SK-MEL-5 (cell line): ENCODE measurements around the gene FAM171A2. TPM values are rescaled to one million over a fixed set of nuclear protein-coding genes. Genes with fewer than 3 reads are reported as not detected.

Experiments
- small RNA-seq, 2 experiments: library from RNA; depleted of rRNA; stranded (forward); fragments of <200 nt; gene quantifications; one replicate each; pipeline ENCODE3, GENCODE V24; 2014
- total RNA-seq: library from RNA; depleted of rRNA; stranded (reverse); fragments of >200 nt; shearing (Covaris generic); gene quantifications from 2 replicates; pipeline ENCODE4 v1.2.3, GENCODE V29; 2014; rRNA removed

Gene FAM171A2
- total RNA-seq, 1 experiment from 2014 or later, result 5.0 TPM

Small RNAs within 50 kb of the gene (small RNA-seq; reads per million reads assigned to genes)
- gene RF00012, result 0 to 0.12 reads per million in 2 experiments
- 0 reads per million in 2 experiments for gene RN7SL258P
- gene RNU6-453P, result 0 reads per million in 2 experiments

Other genes with a start within 250 kb of the FAM171A2 start
- 30.6 and 33.7 TPM in 2 replicates for gene HDAC5, start 240.2 kb downstream of the FAM171A2 start, total RNA-seq
- 3.2 and 4.2 TPM in 2 replicates for gene HROB, start 221.9 kb downstream of the FAM171A2 start, total RNA-seq
- not detected in 2 replicates for gene ASB16, start 193.1 kb downstream of the FAM171A2 start, total RNA-seq
- gene TMUB2, start 176.9 kb downstream of the FAM171A2 start, total RNA-seq, result 25.7 and 27.0 TPM in 2 replicates
- gene ATXN7L3, start 164.0 kb downstream of the FAM171A2 start, total RNA-seq, result 28.8 and 29.9 TPM in 2 replicates
- gene UBTF, start 144.2 kb downstream of the FAM171A2 start, total RNA-seq, result 52.9 and 59.1 TPM in 2 replicates
- 0.05 TPM in 1 of 2 replicates, not detected in the other for gene SLC4A1, start 95.7 kb downstream of the FAM171A2 start, total RNA-seq
- 0.50 and 0.67 TPM in 2 replicates for gene RUNDC3A, start 55.3 kb downstream of the FAM171A2 start, total RNA-seq
- gene SLC25A39, start 39.0 kb downstream of the FAM171A2 start, total RNA-seq, result 121 and 134 TPM in 2 replicates
- 197 and 275 TPM in 2 replicates for gene GRN, start 18.6 kb downstream of the FAM171A2 start, total RNA-seq
- 0.43 TPM in 1 of 2 replicates, not detected in the other for gene ITGA2B, start 25.8 kb upstream of the FAM171A2 start, total RNA-seq
- gene GPATCH8, start 139.6 kb upstream of the FAM171A2 start, total RNA-seq, result 12.0 and 12.3 TPM in 2 replicates
- 0.55 TPM in 1 of 2 replicates, not detected in the other for gene FZD2, start 193.6 kb upstream of the FAM171A2 start, total RNA-seq